ENCODE data around the gene GRID2.

GRCh38 chr4:93092765-93093164 lies 789.0 kb downstream of the GRID2 start:
- TF ChIP-seq CTCF (optimal IDR thresholded peaks at IDR 0.05 in 1 of 3, IDR thresholded peaks at IDR 0.05 in 1 of 3, conservative IDR thresholded peaks at IDR 0.05 in 1 of 3; ENCODE audit: extremely low read depth in 1 of 3, insufficient read depth in 2 of 3, low read length in 3 of 3) (no peak), EZH2 (IDR thresholded peaks at IDR 0.05; ENCODE audit: low read length) (no peak)
